HG02981 (cell line): ENCODE results near the gene SAP30L.

ENCODE experiments used
- ATAC-seq: cut with Tn5 transposase; IDR thresholded peaks from one replicate; pipeline ENCODE4 v1.9.1; 2021; ENCODE audit warnings: mild to moderate bottlenecking, moderate library complexity; ENCODE audit not compliant: unreplicated experiment

Gene SAP30L

GRCh38 chr5:154418344-154418820 lies 27.4 kb upstream of the SAP30L start:
- ATAC-seq, result no peak

GRCh38 chr5:154419236-154419635 lies 26.6 kb upstream of the SAP30L start:
- ATAC-seq, result no peak

- ATAC-seq, result peak; percentile 47
Measured at GRCh38 chr5:154421868-154422267, 23.9 kb upstream of the SAP30L start.

- no peak for ATAC-seq
Measured at GRCh38 chr5:154422298-154422697, 23.5 kb upstream of the SAP30L start.

GRCh38 chr5:154428208-154428607 lies 17.6 kb upstream of the SAP30L start:
- no peak for ATAC-seq

- no peak for ATAC-seq
Measured at GRCh38 chr5:154429341-154429740, 16.5 kb upstream of the SAP30L start.

GRCh38 chr5:154430466-154430865 lies 15.3 kb upstream of the SAP30L start:
- no peak for ATAC-seq

- no peak for ATAC-seq
Measured at GRCh38 chr5:154430961-154431630, 14.7 kb upstream of the SAP30L start.

GRCh38 chr5:154435226-154435625 lies 10.6 kb upstream of the SAP30L start:
- ATAC-seq, result no peak

- ATAC-seq, result no peak
Measured at GRCh38 chr5:154437281-154437965, 8.4 kb upstream of the SAP30L start.

GRCh38 chr5:154440540-154440939 lies 5.3 kb upstream of the SAP30L start:
- ATAC-seq, result no peak

- no peak for ATAC-seq
Measured at GRCh38 chr5:154442801-154443200, 3.0 kb upstream of the SAP30L start.

- ATAC-seq, result no peak
Measured at GRCh38 chr5:154444556-154445421, 1.0 kb upstream of the SAP30L start.

GRCh38 chr5:154446195-154447088 lies 645 bp downstream of the SAP30L start:
- ATAC-seq, result peak; percentile 8

- no peak for ATAC-seq
Measured at GRCh38 chr5:154447089-154447725, 1.4 kb downstream of the SAP30L start.

GRCh38 chr5:154449786-154450185 lies 4.0 kb downstream of the SAP30L start:
- no peak for ATAC-seq

GRCh38 chr5:154451957-154452356 lies 6.2 kb downstream of the SAP30L start:
- no peak for ATAC-seq

GRCh38 chr5:154455585-154455984 lies 9.8 kb downstream of the SAP30L start:
- ATAC-seq, result no peak

GRCh38 chr5:154456540-154456939 lies 10.7 kb downstream of the SAP30L start:
- no peak for ATAC-seq

- ATAC-seq, result no peak
Measured at GRCh38 chr5:154459015-154459414, 13.2 kb downstream of the SAP30L start.
